HUES48 (cell line): ENCODE data around the gene AGXT.
"Not testable (repeated sequence)": the region's sequence is repeated elsewhere in the genome, so short reads cannot be mapped to it uniquely, and the experiment has no call there.

Experiments
- H3K27ac ChIP-seq: one replicate; pipeline ENCODE4 v1.7.0; 2013; ENCODE audit warnings: low read depth, low read length, inconsistent platforms
- H3K27me3 ChIP-seq: 2 replicates; pipeline ENCODE4 v1.6.1; 2013; ENCODE audit warnings: mild to moderate bottlenecking, low read length; ENCODE audit not compliant: control insufficient read depth, insufficient read depth
- H3K36me3 ChIP-seq: 2 replicates; pipeline ENCODE4 v1.6.1; 2013; ENCODE audit warnings: low read length; ENCODE audit not compliant: control insufficient read depth, insufficient read depth
- H3K4me1 ChIP-seq: 2 replicates; pipeline ENCODE4 v1.6.1; 2013; ENCODE audit warnings: mild to moderate bottlenecking, low read length; ENCODE audit not compliant: control insufficient read depth, insufficient read depth
- H3K4me3 ChIP-seq: 2 replicates; pipeline ENCODE4 v1.5.1; 2013; ENCODE audit warnings: mild to moderate bottlenecking, low read depth, low read length
- H3K9ac ChIP-seq: 2 replicates; pipeline ENCODE4 v1.6.1; 2013; ENCODE audit warnings: mild to moderate bottlenecking, low read depth, low read length, moderate library complexity
- H3K9me3 ChIP-seq: 2 replicates; pipeline ENCODE4 v1.6.1; 2013; ENCODE audit warnings: low read length; ENCODE audit not compliant: control insufficient read depth, insufficient read depth

The AGXT gene

DNA sequence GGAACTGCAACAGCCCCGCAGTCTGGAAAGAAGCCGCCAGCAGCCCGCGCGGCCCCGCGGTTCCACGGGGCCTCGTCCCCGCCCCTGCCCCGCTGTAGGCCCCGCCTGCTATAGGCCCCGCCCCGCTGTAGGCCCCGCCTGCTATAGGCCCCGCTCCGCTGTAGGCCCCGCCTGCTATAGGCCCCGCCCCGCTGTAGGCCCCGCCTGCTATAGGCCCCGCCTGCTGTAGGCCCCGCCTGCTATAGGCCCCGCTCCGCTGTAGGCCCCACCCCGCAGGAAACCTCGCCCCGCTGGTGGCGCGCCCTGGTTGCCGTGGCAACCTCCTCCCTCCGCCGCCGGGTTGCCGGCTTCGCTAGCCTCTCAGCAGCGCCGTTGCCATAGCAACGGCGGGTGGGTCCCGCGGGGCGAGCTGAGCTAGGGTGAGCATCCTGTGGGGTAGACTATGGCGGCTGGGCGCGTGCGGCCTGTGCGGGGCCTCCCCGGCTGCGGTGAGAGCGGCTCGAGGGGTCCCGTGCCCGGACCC is 36.4 kb upstream of the AGXT start:
- H3K4me3 ChIP-seq = peak overlapping the region; percentile 66

GRCh38 chr2:240832921-240833494 is 35.6 kb upstream of the AGXT start:
- H3K4me3 ChIP-seq = no peak overlapping the region
- no peaks in the 10 kb centered on the region for H3K36me3 ChIP-seq
- peaks cover 42% of the 10 kb centered on the region for H3K27me3 ChIP-seq

More for the DNA sequence above, 36.4 kb upstream of the AGXT start:
- Histone ChIP-seq H3K9ac (no peak overlapping the region), H3K4me1 (0 out of 2 replicates have a peak, but pooled peaks cover 5% of the 10 kb centered on the region), H3K9me3 (no peaks in the 10 kb centered on the region), H3K36me3 (no peaks in the 10 kb centered on the region), H3K27ac (no peak overlapping the region), H3K27me3 (peaks cover 46% of the 10 kb centered on the region)

DNA sequence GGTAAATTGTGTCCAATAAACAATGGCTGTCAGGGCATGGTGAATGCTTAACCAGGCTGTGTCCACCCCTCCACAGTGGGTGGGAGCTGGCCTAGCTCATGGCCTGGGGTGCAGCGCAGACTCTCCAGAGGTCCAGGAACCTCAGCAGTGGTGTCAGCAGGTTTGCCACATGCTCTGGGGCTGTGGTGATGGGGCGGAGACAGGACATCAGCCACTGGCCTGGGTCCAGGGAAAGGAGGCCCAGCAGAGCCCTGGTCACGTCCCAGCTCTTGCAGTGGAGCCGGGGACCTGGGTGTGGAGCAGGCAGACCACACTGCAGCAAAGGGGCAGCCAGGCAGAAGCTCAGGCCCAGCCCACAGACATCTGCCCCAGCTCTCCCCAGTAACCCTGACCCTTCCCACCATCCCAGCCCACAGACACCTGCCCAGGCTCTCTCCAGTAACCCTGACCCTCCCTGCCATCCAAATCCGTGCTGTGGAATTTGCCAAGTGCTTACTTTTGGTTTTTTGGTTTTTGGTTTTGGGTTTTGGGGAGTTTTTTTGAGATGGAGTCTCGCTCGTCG is 34.8 kb upstream of the AGXT start:
- Histone ChIP-seq H3K4me1 (0 out of 2 replicates have a peak, but pooled peaks cover 5% of the 10 kb centered on the region), H3K9ac (no peak overlapping the region), H3K9me3 (no peaks in the 10 kb centered on the region), H3K36me3 (no peaks in the 10 kb centered on the region), H3K27me3 (peaks cover 36% of the 10 kb centered on the region), H3K27ac (no peak overlapping the region), H3K4me3 (no peak overlapping the region)

More at GRCh38 chr2:240832921-240833494, 35.6 kb upstream of the AGXT start:
- Histone ChIP-seq H3K4me1 (0 out of 2 replicates have a peak, but pooled peaks cover 5% of the 10 kb centered on the region), H3K9me3 (no peaks in the 10 kb centered on the region), H3K9ac (no peak overlapping the region), H3K27ac (no peak overlapping the region)

GRCh38 chr2:240834377-240834975 is 34.1 kb upstream of the AGXT start:
- H3K27me3 ChIP-seq = peaks cover 29% of the 10 kb centered on the region
- no peak overlapping the region for H3K9ac ChIP-seq
- no peaks in the 10 kb centered on the region for H3K36me3 ChIP-seq
- 0 out of 2 replicates have a peak, but pooled peaks cover 5% of the 10 kb centered on the region for H3K4me1 ChIP-seq
- no peaks in the 10 kb centered on the region for H3K9me3 ChIP-seq
- no peak overlapping the region for H3K4me3 ChIP-seq
- H3K27ac ChIP-seq = no peak overlapping the region

- Histone ChIP-seq H3K9ac (no peak overlapping the region), H3K27ac (no peak overlapping the region), H3K27me3 (peaks cover 20% of the 10 kb centered on the region), H3K36me3 (no peaks in the 10 kb centered on the region), H3K4me3 (no peak overlapping the region), H3K9me3 (no peaks in the 10 kb centered on the region), H3K4me1 (0 out of 2 replicates have a peak, but pooled peaks cover 5% of the 10 kb centered on the region)
Observed at GRCh38 chr2:240835528-240835927, 33.1 kb upstream of the AGXT start.

GRCh38 chr2:240836781-240837467 is 31.7 kb upstream of the AGXT start:
- Histone ChIP-seq H3K9ac (no peak overlapping the region), H3K36me3 (no peaks in the 10 kb centered on the region), H3K27ac (no peak overlapping the region), H3K4me3 (no peak overlapping the region), H3K27me3 (peaks cover 6% of the 10 kb centered on the region), H3K9me3 (no peaks in the 10 kb centered on the region), H3K4me1 (no peaks in the 10 kb centered on the region)

DNA sequence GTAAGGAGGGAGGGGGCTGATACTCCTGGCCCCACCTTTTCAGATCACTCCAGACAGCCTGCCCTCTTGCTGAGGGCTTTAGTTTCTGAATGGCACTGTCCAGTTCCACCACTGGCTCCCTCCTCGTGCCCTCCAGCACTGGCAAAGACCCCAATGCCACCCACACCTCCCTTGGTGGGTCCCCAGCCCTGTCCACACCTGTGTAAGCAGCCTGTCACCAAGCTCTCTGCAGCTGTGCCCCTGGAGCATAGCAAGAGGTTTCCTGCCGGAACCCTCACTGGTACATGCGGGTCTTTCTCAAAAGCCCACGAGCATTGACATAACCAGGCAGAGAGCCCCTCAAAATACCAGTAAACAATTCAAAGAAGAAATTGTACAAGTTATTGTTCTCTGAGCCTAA is 31.0 kb upstream of the AGXT start:
- H3K36me3 ChIP-seq = no peaks in the 10 kb centered on the region
- H3K4me1 ChIP-seq = no peaks in the 10 kb centered on the region
- H3K27ac ChIP-seq = no peak overlapping the region
- H3K27me3 ChIP-seq = peaks cover 4% of the 10 kb centered on the region; the same call in 1 of the 2 replicates
- H3K9ac ChIP-seq = no peak overlapping the region
- no peaks in the 10 kb centered on the region for H3K9me3 ChIP-seq
- no peak overlapping the region for H3K4me3 ChIP-seq

DNA sequence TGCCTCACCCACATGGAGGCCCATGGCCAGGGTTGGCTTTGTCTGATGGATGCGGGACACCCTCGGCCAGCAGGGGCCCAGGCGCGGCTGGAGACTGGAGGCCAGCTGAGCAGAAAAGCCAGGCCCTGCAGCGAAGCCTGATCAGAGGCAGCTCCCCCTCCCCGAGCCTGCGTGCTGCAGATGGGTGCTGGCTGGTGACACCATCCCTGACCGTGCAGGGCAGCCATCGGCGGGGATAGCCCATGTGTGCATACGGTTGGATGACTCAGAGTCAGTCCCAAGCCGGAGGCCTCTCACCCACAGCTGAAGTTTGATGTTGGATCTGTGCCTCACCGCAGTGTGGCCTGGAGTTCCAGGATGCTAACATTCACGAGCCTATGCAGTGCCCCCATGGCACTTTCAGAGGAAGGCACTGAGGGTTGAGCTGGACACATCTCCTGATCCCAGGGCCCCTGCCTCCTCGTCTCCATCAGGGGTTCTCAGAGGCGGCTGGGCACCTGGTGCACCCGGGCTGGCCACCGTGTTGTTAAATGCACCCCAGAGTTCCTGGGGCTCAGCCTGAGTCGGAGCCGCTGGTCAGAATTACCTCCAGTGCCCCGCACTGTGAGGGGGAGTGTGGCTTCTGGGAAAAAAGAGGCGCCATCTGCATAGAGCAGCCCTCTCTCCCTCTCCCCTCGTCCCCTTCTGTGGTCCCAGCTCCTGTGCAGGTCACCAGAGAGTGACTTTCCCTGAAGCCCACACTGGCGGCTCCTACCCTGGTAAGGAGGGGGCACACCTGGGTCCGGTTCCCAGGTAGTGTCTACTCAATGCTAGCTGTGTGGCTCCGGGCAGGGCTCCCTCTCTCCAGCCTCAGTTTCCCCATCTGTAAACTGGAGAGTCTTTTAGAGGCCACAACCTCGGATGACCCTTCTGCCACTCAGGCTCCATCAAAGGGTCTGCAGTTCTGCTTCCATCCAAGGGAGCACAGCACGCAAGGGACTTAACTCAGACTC is 29.2 kb upstream of the AGXT start:
- no peaks in the 10 kb centered on the region for H3K27me3 ChIP-seq

DNA sequence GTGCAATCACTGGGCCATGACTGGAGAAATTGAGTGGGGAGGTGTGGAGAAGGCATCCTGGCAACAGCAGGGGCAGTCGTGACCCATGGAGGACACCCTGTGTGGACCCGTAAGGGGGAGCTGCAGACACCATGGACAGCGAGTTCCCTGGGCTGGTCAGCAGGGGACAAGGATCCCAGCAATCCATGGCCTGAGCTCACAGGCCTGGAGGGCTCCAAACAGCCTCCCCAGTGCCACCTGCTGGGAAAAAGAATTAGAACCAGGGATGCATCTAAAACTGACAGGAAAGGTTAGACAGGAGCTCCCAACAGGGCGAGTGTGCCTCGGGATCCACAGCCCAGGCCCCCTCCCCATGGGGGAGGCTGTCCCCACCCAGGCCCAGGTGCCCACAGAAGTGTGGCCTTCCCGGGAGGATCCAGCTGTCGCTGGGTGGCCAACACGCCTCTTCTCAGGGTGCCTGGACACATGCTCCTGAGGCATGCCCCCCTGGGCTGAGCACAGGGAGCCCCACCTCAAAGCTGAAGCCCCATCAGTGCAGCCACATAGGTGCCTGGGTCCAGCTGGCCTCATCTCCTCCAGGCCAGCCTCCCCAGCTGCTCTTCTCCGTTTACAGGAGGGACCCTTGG is 28.1 kb upstream of the AGXT start:
- Histone ChIP-seq H3K9ac (no peak overlapping the region), H3K4me1 (peaks cover 5% of the 10 kb centered on the region; the same call in 1 of the 2 replicates), H3K27ac (no peak overlapping the region), H3K9me3 (peaks cover 3% of the 10 kb centered on the region; the same call in 1 of the 2 replicates), H3K36me3 (no peaks in the 10 kb centered on the region), H3K4me3 (no peak overlapping the region), H3K27me3 (no peaks in the 10 kb centered on the region)

More for the DNA sequence above, 29.2 kb upstream of the AGXT start:
- H3K4me1 ChIP-seq = peaks cover 5% of the 10 kb centered on the region; the same call in 1 of the 2 replicates
- H3K9me3 ChIP-seq = no peaks in the 10 kb centered on the region
- H3K9ac ChIP-seq = no peak overlapping the region
- H3K27ac ChIP-seq = no peak overlapping the region
- H3K4me3 ChIP-seq = no peak overlapping the region
- no peaks in the 10 kb centered on the region for H3K36me3 ChIP-seq

GRCh38 chr2:240846309-240846708 is 22.3 kb upstream of the AGXT start:
- H3K27me3 ChIP-seq, H3K4me3 ChIP-seq, H3K9me3 ChIP-seq, H3K27ac ChIP-seq, H3K4me1 ChIP-seq, H3K9ac ChIP-seq, H3K36me3 ChIP-seq: not testable (repeated sequence)
